Naive thymus-derived CD4-positive, alpha-beta T cell (primary cell): Measurements from ENCODE around the gene PRPH. TPM values are rescaled to one million over a fixed set of nuclear protein-coding genes. Genes with fewer than 3 reads are reported as not detected.

Experiments used
- ATAC-seq: fragments of 150-1000 bp; cut with Tn5 transposase; 2 replicates; pipeline ENCODE4 v1.10.0; 2021; ENCODE audit warnings: mild to moderate bottlenecking, moderate library complexity
- CTCF ChIA-PET: fragments of 350-600 bp; sonication (Branson Sonifier 250); formaldehyde crosslinking; loops from one replicate; lab custom pipeline; 2021; ENCODE audit warnings: antibody characterized with exemption; lab: Charles Lee
- POLR2A ChIA-PET: fragments of 350-600 bp; sonication (Branson Sonifier 250); formaldehyde crosslinking; loops from one replicate; lab custom pipeline; 2021; ENCODE audit warnings: antibody characterized with exemption, inconsistent platforms; lab: Charles Lee
- DNase-seq, 9 donors: peaks; one replicate each; pipeline versions ENCODE4 v3.0.0 to v3.0.0-alpha.2; 2020 to 2022; ENCODE audit warnings: mixed read lengths in 1 of 9
- H3K27ac ChIP-seq: one replicate; pipeline ENCODE4 v1.7.0; 2013; ENCODE audit warnings: mild to moderate bottlenecking, low read depth, low read length, moderate library complexity
- H3K27me3 ChIP-seq, 2 donors: one replicate each; pipeline ENCODE4 v1.7.0; 2013; ENCODE audit warnings: low read length in 2 of 2, mild to moderate bottlenecking in 2 of 2, moderate library complexity in 2 of 2; ENCODE audit not compliant: control insufficient read depth in 2 of 2, insufficient read depth in 2 of 2
- H3K36me3 ChIP-seq, 3 experiments: 1 replicate in 2 of 3; 2 replicates in 1 of 3; pipeline ENCODE4 v1.7.0; 2013; ENCODE audit warnings: low read length in 3 of 3, mild to moderate bottlenecking in 3 of 3, moderate library complexity in 1 of 3; ENCODE audit not compliant: insufficient read depth in 3 of 3, control insufficient read depth in 2 of 3
- H3K4me1 ChIP-seq, 2 donors: one replicate each; pipeline ENCODE4 v1.7.0; 2013; ENCODE audit warnings: low read length in 2 of 2, mild to moderate bottlenecking in 2 of 2, moderate library complexity in 1 of 2; ENCODE audit not compliant: control insufficient read depth in 2 of 2, insufficient read depth in 2 of 2
- H3K4me3 ChIP-seq: 2 replicates; pipeline ENCODE4 v1.7.0; 2013; ENCODE audit warnings: mild to moderate bottlenecking, low read length
- H3K9me3 ChIP-seq, 3 experiments: 1 replicate in 2 of 3; 2 replicates in 1 of 3; pipeline ENCODE4 v1.7.0; 2013; ENCODE audit warnings: low read length in 3 of 3; ENCODE audit not compliant: control insufficient read depth in 2 of 3
- H3K27ac Mint-ChIP-seq, 9 donors: one replicate each; pipeline ENCODE4 v1.8.0; 2020 to 2022; ENCODE audit warnings: mixed read lengths in 9 of 9, mild to moderate bottlenecking in 8 of 9, moderate library complexity in 5 of 9, inconsistent platforms in 2 of 9
- H3K27me3 Mint-ChIP-seq, 5 donors: one replicate each; pipeline ENCODE4 v1.8.0; 2021 to 2022; ENCODE audit warnings: mixed read lengths in 5 of 5, mild to moderate bottlenecking in 1 of 5
- H3K36me3 Mint-ChIP-seq, 5 donors: one replicate each; pipeline ENCODE4 v1.8.0; 2020 to 2022; ENCODE audit warnings: mixed read lengths in 5 of 5, mild to moderate bottlenecking in 3 of 5, inconsistent platforms in 1 of 5
- H3K4me1 Mint-ChIP-seq, 7 donors: one replicate each; pipeline ENCODE4 v1.8.0; 2020 to 2022; ENCODE audit warnings: mixed read lengths in 7 of 7, mild to moderate bottlenecking in 3 of 7, inconsistent platforms in 1 of 7
- H3K4me3 Mint-ChIP-seq, 10 donors: one replicate each; pipeline ENCODE4 v1.8.0; 2020 to 2022; ENCODE audit warnings: mild to moderate bottlenecking in 10 of 10, mixed read lengths in 10 of 10, moderate library complexity in 6 of 10, inconsistent platforms in 2 of 10
- H3K9me3 Mint-ChIP-seq, 11 donors: one replicate each; pipeline ENCODE4 v1.8.0; 2020 to 2022; ENCODE audit warnings: mixed read lengths in 11 of 11, mild to moderate bottlenecking in 4 of 11, inconsistent platforms in 1 of 11, moderate library complexity in 1 of 11
- intact Hi-C, 2 donors: fragments of 100-400 bp; cut with micrococcal nuclease; formaldehyde crosslinking; loops; one replicate each; pipeline ENCODE4 v1.15.1; 2023
- polyA plus RNA-seq, 2 donors: library from polyadenylated mRNA; unstranded; fragments of 300-500 nt; fragmentation: Illumina TruSeq; gene quantifications; one replicate each; pipeline ENCODE4 v1.2.3, GENCODE V29; 2021
- total RNA-seq, 6 experiments: library from RNA in 5 of 6; stranded (reverse) in 5 of 6; gene quantifications; 1 replicate in 5 of 6; 2 replicates in 1 of 6; pipeline ENCODE4 v1.2.3 and lab custom pipeline; 2021 to 2026

PRPH gene
- total and polyA plus RNA-seq, 7 experiments from 2014 or later: not detected

GRCh38 chr12:49297695-49298060, 2.7 kb downstream of the PRPH start:
- no peak for ATAC-seq
- Mint-ChIP-seq H3K4me1 (peaks cover 7 to 27% (median 25%) of the 10 kb centered on the region in 7 donors), H3K9me3 (peaks cover 0 to 2% (median 0%) of the 10 kb centered on the region in 11 donors), H3K4me3 (peak overlapping the region; percentile 4 to 80 (median 57)), H3K27ac (no peak overlapping the region), H3K36me3 (no peaks in the 10 kb centered on the region), H3K27me3 (peaks cover 41 to 62% (median 49%) of the 10 kb centered on the region in 5 donors)
- no peak overlapping the region for H3K27ac ChIP-seq
- H3K27me3 ChIP-seq: peaks cover 0 to 28% of the 10 kb centered on the region in 2 donors
- H3K4me3 ChIP-seq: no peak overlapping the region
- no peak for DNase-seq
- intact Hi-C loops: loop anchor here (1.0 to 2.0 kb wide), 3 partner anchors 25 to 45 kb away; partner anchors contain the start of gene TROAP (in 1 of the 2)
- H3K4me1 ChIP-seq: peaks cover 10 to 11% of the 10 kb centered on the region in 2 donors
- POLR2A ChIA-PET: interaction anchor here (1.2 kb wide), 1 partner anchor 36 kb away, joined by 4 read pairs; no protein-coding TSS in a partner anchor
- H3K9me3 ChIP-seq: no peaks in the 10 kb centered on the region
- CTCF ChIA-PET: interaction anchor here (1.0 to 1.6 kb wide), 3 partner anchors 9 to 257 kb away, joined by 3 to 4 read pairs (median 3); partner anchors contain the start of gene C1QL4
- H3K36me3 ChIP-seq: no peaks in the 10 kb centered on the region

GRCh38 chr12:49298160-49298559, 3.2 kb downstream of the PRPH start:
- no peaks in the 10 kb centered on the region for H3K36me3 ChIP-seq
- CTCF ChIA-PET: interaction anchor here (1.2 kb wide), 1 partner anchor 50 kb away, joined by 3 read pairs; no protein-coding TSS in a partner anchor
- no peaks in the 10 kb centered on the region for H3K36me3 Mint-ChIP-seq
- no peak overlapping the region for H3K27ac ChIP-seq
- H3K27ac Mint-ChIP-seq: no peak overlapping the region
- ATAC-seq (no peak), DNase-seq (no peak)
- H3K27me3 ChIP-seq: peaks cover 0 to 28% of the 10 kb centered on the region in 2 donors
- H3K4me1 ChIP-seq: peaks cover 10 to 11% of the 10 kb centered on the region in 2 donors
- H3K4me3 ChIP-seq: no peak overlapping the region
- POLR2A ChIA-PET: interaction anchor here (0.6 kb wide), 1 partner anchor 10 kb away, joined by 3 read pairs; no protein-coding TSS in a partner anchor
- peaks cover 7 to 27% (median 25%) of the 10 kb centered on the region in 7 donors for H3K4me1 Mint-ChIP-seq
- peaks cover 0 to 2% (median 0%) of the 10 kb centered on the region in 11 donors for H3K9me3 Mint-ChIP-seq
- H3K4me3 Mint-ChIP-seq: peak overlapping the region in 7 of 10 donors; percentile 4 to 80 (median 72)
- H3K27me3 Mint-ChIP-seq: peaks cover 46 to 65% (median 54%) of the 10 kb centered on the region in 5 donors
- intact Hi-C loops: no loop called here
- no peaks in the 10 kb centered on the region for H3K9me3 ChIP-seq

DNA sequence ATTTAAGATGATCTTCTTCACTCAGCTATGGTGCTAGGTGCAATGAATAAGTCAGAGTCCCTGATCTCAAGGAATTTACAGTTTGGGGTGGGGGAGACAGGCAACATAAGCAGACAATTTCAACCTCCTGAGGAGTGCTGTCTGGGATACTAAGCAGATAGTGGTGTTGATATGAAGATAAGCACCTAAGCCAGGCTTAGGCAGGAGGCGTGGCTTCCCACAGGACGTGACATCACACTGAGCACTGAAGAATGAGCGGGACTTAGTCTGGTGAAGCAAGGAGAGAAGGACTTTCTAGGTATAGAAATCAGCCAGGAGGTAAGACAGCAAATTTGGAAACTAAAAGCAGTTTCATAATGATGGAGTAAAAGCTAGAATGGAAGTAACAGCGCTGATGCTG, 6.8 kb downstream of the PRPH start:
- Histone ChIP-seq H3K27me3 (peaks cover 0 to 13% of the 10 kb centered on the region in 2 donors), H3K27ac (no peak overlapping the region), H3K9me3 (no peaks in the 10 kb centered on the region), H3K36me3 (no peaks in the 10 kb centered on the region), H3K4me3 (no peak overlapping the region), H3K4me1 (peaks cover 4 to 5% of the 10 kb centered on the region in 2 donors)
- ChIA-PET CTCF (no interaction called here), POLR2A (no interaction called here)
- peaks cover 3 to 20% (median 18%) of the 10 kb centered on the region in 7 donors for H3K4me1 Mint-ChIP-seq
- H3K27ac Mint-ChIP-seq: no peak overlapping the region
- intact Hi-C loops: no loop called here
- peaks cover 0 to 2% (median 0%) of the 10 kb centered on the region in 11 donors for H3K9me3 Mint-ChIP-seq
- peaks cover 44 to 56% (median 55%) of the 10 kb centered on the region in 5 donors for H3K27me3 Mint-ChIP-seq
- H3K36me3 Mint-ChIP-seq: no peaks in the 10 kb centered on the region
- H3K4me3 Mint-ChIP-seq: no peak overlapping the region
- ATAC-seq: no peak
- DNase-seq: no peak

DNA sequence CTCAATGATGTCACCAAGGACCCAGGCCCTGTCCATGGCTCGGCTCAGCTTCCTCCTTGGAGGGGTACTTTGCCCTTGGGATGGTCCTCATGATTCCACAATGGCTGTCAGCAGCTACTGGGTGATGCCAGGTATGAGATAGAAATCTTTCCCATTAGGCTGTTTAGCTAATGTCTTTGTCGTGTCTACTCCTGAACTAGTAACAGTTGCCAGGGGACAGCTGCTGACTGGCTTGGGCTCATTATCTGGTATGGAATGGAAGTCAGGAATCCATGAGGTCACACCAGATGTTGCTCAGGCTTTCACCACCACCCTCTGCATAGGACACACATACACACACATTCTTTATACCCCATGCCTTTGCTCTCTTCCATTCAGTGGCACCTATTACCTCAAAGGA, 9.2 kb downstream of the PRPH start:
- Histone ChIP-seq H3K27ac (no peak overlapping the region), H3K4me3 (no peak overlapping the region), H3K36me3 (no peaks in the 10 kb centered on the region), H3K9me3 (no peaks in the 10 kb centered on the region), H3K4me1 (no peaks in the 10 kb centered on the region), H3K27me3 (no peaks in the 10 kb centered on the region)
- Mint-ChIP-seq H3K36me3 (no peaks in the 10 kb centered on the region), H3K4me1 (peaks cover 0 to 5% (median 0%) of the 10 kb centered on the region in 7 donors), H3K4me3 (no peak overlapping the region), H3K27ac (no peak overlapping the region), H3K27me3 (peaks cover 35 to 50% (median 42%) of the 10 kb centered on the region in 5 donors), H3K9me3 (peaks cover 0 to 2% (median 0%) of the 10 kb centered on the region in 11 donors)
- POLR2A ChIA-PET: no interaction called here
- intact Hi-C loops: no loop called here
- CTCF ChIA-PET: no interaction called here
- no peak for ATAC-seq
- DNase-seq: no peak

GRCh38 chr12:49305762-49306510, 11.0 kb downstream of the PRPH start:
- intact Hi-C loops: no loop called here
- Histone ChIP-seq H3K4me1 (no peaks in the 10 kb centered on the region), H3K36me3 (no peaks in the 10 kb centered on the region), H3K4me3 (no peak overlapping the region), H3K9me3 (no peaks in the 10 kb centered on the region), H3K27me3 (no peaks in the 10 kb centered on the region), H3K27ac (no peak overlapping the region)
- POLR2A ChIA-PET: interaction anchor here (0.6 kb wide), 1 partner anchor 17 kb away, joined by 3 read pairs; the partner anchor contains the start of gene TROAP
- Mint-ChIP-seq H3K27me3 (peaks cover 32 to 56% (median 48%) of the 10 kb centered on the region in 5 donors), H3K4me1 (peaks cover 0 to 5% (median 0%) of the 10 kb centered on the region in 7 donors), H3K9me3 (peaks cover 0 to 2% (median 0%) of the 10 kb centered on the region in 11 donors), H3K27ac (no peak overlapping the region), H3K36me3 (peaks cover 0 to 1% (median 0%) of the 10 kb centered on the region in 5 donors), H3K4me3 (no peak overlapping the region)
- CTCF ChIA-PET: interaction anchor here (1.1 kb wide), 1 partner anchor 63 kb away, joined by 3 read pairs; no protein-coding TSS in a partner anchor
- DNase-seq (no peak), ATAC-seq (no peak)

- peaks cover 18 to 57% (median 33%) of the 10 kb centered on the region in 5 donors for H3K27me3 Mint-ChIP-seq
- CTCF ChIA-PET: no interaction called here
These were observed 14.4 kb downstream of the PRPH start for GRCh38 chr12:49309386-49309785.

More at GRCh38 chr12:49309386-49309785, 14.4 kb downstream of the PRPH start:
- Histone ChIP-seq H3K4me3 (no peak overlapping the region), H3K4me1 (no peaks in the 10 kb centered on the region), H3K27ac (no peak overlapping the region), H3K36me3 (no peaks in the 10 kb centered on the region), H3K27me3 (no peaks in the 10 kb centered on the region), H3K9me3 (no peaks in the 10 kb centered on the region)
- Mint-ChIP-seq H3K27ac (no peak overlapping the region), H3K4me1 (no peaks in the 10 kb centered on the region), H3K4me3 (no peak overlapping the region), H3K36me3 (peaks cover 0 to 1% (median 0%) of the 10 kb centered on the region in 5 donors), H3K9me3 (no peaks in the 10 kb centered on the region)
- ATAC-seq: no peak
- no peak for DNase-seq
- POLR2A ChIA-PET: no interaction called here
- intact Hi-C loops: no loop called here
